NOMO-1 (cell line): Measurements from ENCODE around the gene UNC13A.
"Not testable (repeated sequence)": the region's sequence is repeated elsewhere in the genome, so short reads cannot be mapped to it uniquely, and the experiment has no call there.

ENCODE experiments used
- DNase-seq, 2 experiments: peaks; one replicate each; lab custom pipeline; 2025; ENCODE audit not compliant: unreplicated experiment in 2 of 2; lab: John Stamatoyannopoulos, UW

The UNC13A gene

GRCh38 chr19:17606590-17607185 lies 81.5 kb downstream of the UNC13A start:
- no peak for DNase-seq

- DNase-seq = peak; percentile 79 to 84
Measured at GRCh38 chr19:17605761-17606589, 82.2 kb downstream of the UNC13A start.

GRCh38 chr19:17605117-17605516 lies 83.0 kb downstream of the UNC13A start:
- DNase-seq = no peak

- no peak for DNase-seq
Measured at GRCh38 chr19:17604372-17605025, 83.7 kb downstream of the UNC13A start.

GRCh38 chr19:17602872-17603510 lies 85.2 kb downstream of the UNC13A start:
- DNase-seq = no peak

- no peak for DNase-seq
Measured at GRCh38 chr19:17602217-17602616, 85.9 kb downstream of the UNC13A start.

GRCh38 chr19:17601683-17602082 lies 86.5 kb downstream of the UNC13A start:
- no peak for DNase-seq

GRCh38 chr19:17599780-17600179 lies 88.4 kb downstream of the UNC13A start:
- no peak for DNase-seq

- DNase-seq = no peak
Measured at GRCh38 chr19:17598953-17599352, 89.2 kb downstream of the UNC13A start.

- DNase-seq = not testable (repeated sequence)
Measured at GRCh38 chr19:17598063-17598462, 90.1 kb downstream of the UNC13A start.

- not testable (repeated sequence) for DNase-seq
Measured at GRCh38 chr19:17594296-17594695, 93.9 kb downstream of the UNC13A start.

- no peak for DNase-seq
Measured at GRCh38 chr19:17590866-17591265, 97.3 kb downstream of the UNC13A start.

GRCh38 chr19:17585395-17585794 lies 102.8 kb downstream of the UNC13A start:
- DNase-seq = not testable (repeated sequence)

- DNase-seq = no peak
Measured at GRCh38 chr19:17584132-17584531, 104.0 kb downstream of the UNC13A start.

- no peak for DNase-seq
Measured at GRCh38 chr19:17582613-17583012, 105.5 kb downstream of the UNC13A start.

- DNase-seq = no peak
Measured at GRCh38 chr19:17581211-17581874, 106.8 kb downstream of the UNC13A start.

- no peak for DNase-seq
Measured at GRCh38 chr19:17580470-17581144, 107.5 kb downstream of the UNC13A start.

- DNase-seq = peak in 1 of 2 experiments; percentile 31
Measured at GRCh38 chr19:17579661-17580244, 108.4 kb downstream of the UNC13A start.

- no peak for DNase-seq
Measured at GRCh38 chr19:17577457-17578097, 110.6 kb downstream of the UNC13A start.
